Amniotic epithelial cell (primary cell): ENCODE measurements around the gene SLC26A1.
A peak's percentile ranks its signal among the peaks of the same experiment; 100 is the strongest.

Experiments
- DNase-seq: peaks from one replicate; pipeline ENCODE4 v3.0.0-alpha.2; 2010; ENCODE audit warnings: low read depth

Gene SLC26A1, protein sequence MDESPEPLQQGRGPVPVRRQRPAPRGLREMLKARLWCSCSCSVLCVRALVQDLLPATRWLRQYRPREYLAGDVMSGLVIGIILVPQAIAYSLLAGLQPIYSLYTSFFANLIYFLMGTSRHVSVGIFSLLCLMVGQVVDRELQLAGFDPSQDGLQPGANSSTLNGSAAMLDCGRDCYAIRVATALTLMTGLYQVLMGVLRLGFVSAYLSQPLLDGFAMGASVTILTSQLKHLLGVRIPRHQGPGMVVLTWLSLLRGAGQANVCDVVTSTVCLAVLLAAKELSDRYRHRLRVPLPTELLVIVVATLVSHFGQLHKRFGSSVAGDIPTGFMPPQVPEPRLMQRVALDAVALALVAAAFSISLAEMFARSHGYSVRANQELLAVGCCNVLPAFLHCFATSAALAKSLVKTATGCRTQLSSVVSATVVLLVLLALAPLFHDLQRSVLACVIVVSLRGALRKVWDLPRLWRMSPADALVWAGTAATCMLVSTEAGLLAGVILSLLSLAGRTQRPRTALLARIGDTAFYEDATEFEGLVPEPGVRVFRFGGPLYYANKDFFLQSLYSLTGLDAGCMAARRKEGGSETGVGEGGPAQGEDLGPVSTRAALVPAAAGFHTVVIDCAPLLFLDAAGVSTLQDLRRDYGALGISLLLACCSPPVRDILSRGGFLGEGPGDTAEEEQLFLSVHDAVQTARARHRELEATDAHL

GRCh38 chr4:993111-994029 is at the start of gene SLC26A1:
SLC26A1 (minus strand) TSS chr4:993404; CDS start chr4:991703, 1,701 bp downstream.
- DNase-seq, result no peak

- no peak for DNase-seq
These were observed 49.3 kb upstream of the SLC26A1 start for GRCh38 chr4:1042352-1043055.

DNA sequence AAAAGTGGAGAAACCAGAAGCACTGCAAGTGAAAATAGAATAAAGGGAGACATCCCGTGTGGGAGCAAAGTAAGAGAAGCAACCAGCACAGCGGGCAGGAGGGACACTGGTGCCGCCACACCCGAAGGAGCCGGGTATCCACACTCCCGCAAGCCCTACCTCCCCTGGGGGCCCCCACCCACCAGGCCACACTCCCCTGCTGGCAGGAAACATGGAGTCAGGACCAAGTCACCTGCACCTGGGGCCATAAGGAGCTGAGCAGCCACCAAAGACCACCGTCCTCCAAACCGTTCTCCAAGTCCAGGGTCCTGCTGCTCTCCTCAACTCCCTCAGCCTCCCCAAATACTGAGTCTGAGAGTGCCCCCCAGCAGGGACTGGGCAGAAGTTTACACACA is 48.7 kb upstream of the SLC26A1 start:
- DNase-seq, result no peak

GRCh38 chr4:1041147-1041935 is 48.1 kb upstream of the SLC26A1 start:
- peak; percentile 24 for DNase-seq

GRCh38 chr4:1040344-1041146 is 47.3 kb upstream of the SLC26A1 start:
- no peak for DNase-seq

GRCh38 chr4:1039493-1040343 is 46.5 kb upstream of the SLC26A1 start:
- peak; percentile 34 for DNase-seq

DNA sequence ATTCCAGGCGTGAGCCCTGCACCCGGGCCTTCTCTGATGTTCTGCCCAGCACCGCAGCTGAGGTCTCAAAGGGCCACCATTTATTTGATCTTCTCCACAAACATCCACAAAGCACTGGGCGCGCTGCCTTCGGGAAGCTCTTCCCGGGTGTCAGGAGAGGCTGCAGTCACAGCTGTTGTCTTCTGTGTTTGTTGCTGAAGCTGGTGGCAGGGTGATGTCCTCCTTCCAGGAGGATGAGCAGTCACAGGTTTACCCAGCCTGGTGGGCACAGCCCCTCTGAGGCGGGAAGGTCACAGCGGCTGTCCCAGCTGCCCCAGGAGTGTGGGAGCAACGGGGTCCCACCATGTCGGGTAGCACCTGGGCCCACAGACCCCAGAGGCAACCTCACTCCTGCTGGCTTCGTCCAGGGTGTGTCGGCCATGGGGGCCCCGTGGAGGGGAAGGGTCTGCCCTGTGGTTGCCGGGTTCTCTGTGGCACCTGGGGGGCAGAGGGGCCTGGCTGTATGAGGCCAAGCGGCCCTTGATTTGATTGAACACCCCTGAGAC is 45.8 kb upstream of the SLC26A1 start:
- DNase-seq, result no peak

GRCh38 chr4:1036976-1037810 is 44.0 kb upstream of the SLC26A1 start:
- no peak for DNase-seq

- no peak for DNase-seq
These were observed 42.9 kb upstream of the SLC26A1 start for GRCh38 chr4:1036095-1036494.

DNA sequence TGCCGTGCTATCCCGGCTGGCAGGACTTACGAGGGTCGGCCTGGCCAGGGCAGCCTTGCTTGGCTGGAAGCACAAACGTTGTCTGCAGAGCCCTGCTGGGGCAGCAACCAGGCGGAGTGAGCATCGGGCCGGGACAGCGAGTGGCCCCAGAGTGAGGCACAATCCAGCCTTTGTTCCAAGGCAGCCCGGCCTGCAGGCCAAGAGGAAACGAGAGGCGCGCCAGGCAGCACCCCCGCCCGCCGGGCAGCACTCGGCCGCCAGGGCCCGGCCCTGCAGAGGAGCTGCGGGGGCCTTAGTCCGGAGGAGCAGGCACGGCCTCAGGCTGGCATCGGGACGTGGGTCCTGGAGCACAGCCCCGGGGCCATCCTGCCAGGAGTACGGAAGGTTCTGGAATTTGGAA is 42.3 kb upstream of the SLC26A1 start:
- DNase-seq, result no peak

- DNase-seq, result peak; percentile 35
These were observed 40.8 kb upstream of the SLC26A1 start for GRCh38 chr4:1033840-1034551.

GRCh38 chr4:1032861-1033260 is 39.7 kb upstream of the SLC26A1 start:
- no peak for DNase-seq

- no peak for DNase-seq
These were observed 39.0 kb upstream of the SLC26A1 start for GRCh38 chr4:1031956-1032795.

DNA sequence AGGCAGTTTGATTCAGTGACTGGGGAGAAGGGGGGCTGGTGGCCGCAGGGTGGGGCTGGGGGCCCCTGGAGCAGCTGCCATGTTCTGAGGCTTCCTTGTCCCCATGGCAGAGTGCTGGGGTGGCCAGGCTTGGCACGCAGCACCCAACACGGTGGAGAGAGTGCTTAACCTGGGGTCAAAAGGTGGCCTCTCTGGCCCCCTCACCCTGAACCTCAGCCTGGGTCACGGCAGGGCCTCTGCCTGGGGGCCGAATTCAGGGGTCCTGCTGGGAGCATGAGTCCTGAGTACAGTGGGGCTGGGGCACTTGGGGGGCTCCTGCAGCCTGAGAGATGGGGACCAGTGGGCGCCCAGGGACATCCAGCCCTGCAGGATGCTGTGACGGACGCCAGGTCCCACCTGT is 38.1 kb upstream of the SLC26A1 start:
- no peak for DNase-seq

DNA sequence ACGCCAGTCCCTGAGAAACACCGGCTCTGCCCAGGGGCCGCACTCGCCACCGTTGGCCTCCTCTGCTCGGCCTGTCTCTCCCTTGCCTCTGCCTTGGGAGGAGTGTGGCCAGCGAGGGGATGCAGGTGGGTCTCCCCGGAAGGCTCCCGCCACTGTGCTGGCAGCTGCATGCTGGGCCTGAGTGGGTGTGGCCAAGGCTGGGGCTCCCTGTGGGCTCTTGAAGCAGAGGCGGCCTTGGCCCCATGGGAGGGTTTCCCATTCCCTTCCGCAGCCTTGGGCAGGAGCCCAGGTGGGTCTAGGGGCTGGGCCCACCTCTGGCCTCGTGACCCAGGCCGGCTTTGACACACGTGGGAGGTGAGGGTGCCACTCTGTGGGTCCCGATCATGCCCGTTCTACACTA is 37.4 kb upstream of the SLC26A1 start:
- DNase-seq, result no peak

DNA sequence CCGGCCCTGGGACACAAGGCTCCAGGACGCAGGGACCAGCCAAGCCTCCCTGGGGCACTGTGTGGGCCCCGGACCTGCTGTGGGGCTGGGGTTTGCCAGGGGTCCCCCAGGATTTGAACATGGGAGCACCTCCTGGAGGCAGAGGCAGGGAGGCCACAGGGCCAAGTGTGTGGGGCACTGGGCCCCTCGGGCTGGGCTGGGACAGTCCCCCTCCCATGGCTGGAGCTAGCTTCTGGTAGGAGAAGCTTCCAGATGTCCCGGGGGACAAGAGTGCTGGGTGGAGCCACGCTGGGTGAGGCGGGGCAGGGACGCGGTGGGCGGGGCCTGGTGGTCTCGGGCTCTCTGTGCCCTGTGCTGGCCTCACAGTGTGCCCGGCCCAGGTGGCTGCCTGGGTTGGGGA is 36.8 kb upstream of the SLC26A1 start:
- no peak for DNase-seq
